DMS53 (cell line): ENCODE data around the gene OR13C3.
A peak's percentile ranks its signal among the peaks of the same experiment; 100 is the strongest.
"Not testable (repeated sequence)": the region's sequence is repeated elsewhere in the genome, so short reads cannot be mapped to it uniquely, and the experiment has no call there.

Experiments
- DNase-seq: peaks from one replicate; lab custom pipeline; 2025; lab: John Stamatoyannopoulos, UW

OR13C3 gene

DNA sequence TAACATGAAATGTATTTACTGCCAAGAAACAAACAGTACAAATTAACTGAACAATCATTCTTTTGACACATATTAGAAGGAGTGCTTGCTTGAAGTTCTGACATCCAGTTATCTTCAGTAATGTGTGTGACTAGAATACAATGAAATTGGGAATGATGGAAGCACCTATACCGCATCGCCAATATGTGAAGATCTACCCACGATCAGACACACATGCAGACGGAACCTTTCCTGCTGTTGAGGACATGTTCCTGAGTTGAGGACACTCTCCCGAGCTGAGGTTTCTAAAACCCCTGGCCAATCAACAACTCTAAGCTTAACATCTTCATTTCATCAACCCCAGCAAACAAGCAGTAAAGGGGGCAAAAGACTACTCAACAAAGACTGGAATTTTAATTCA is at the start of gene OR13C3:
OR13C3 (minus strand) TSS at position 101 of the 400 bp plus-strand sequence. CDS start 133 bp downstream, outside the sequence.
- no peak for DNase-seq

DNA sequence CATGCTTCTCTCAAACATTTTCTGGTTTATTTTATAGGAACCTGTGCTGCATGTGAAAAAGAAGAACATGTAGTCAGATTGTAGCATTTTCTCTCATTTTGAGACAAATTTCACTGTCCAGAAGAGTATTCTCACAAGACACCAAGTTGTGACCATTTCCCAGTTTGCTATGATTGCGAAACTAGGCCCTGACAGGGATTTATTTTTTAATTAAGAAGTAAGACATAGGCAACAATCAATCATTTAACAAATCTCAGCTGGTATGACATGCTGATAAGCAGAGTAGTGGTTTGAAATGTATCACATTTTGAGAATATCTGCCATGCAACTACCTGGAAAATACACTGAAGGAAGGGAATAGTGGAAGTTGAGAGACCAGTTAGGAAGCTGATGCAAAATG is 43.9 kb upstream of the OR13C3 start:
- DNase-seq, result no peak

DNA sequence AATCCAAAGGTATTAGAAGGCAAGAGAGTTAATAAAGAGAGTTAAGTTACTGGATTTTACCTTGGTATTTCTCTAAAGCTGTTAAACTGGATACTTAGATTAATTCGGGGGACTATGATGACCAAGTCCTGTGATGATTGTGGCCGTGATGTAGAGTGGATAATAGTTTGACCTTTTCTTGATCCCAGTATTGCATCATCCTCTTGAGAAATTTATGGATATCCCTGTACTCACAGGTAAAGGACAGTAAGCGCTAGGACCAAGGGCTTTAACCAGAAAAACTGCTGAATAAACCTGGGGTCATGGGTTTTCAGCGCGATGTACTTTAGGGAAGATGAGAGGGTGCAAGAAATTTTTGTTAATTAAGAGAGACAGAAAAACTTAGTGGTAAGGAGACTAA is 40.6 kb upstream of the OR13C3 start:
- DNase-seq, result no peak

DNA sequence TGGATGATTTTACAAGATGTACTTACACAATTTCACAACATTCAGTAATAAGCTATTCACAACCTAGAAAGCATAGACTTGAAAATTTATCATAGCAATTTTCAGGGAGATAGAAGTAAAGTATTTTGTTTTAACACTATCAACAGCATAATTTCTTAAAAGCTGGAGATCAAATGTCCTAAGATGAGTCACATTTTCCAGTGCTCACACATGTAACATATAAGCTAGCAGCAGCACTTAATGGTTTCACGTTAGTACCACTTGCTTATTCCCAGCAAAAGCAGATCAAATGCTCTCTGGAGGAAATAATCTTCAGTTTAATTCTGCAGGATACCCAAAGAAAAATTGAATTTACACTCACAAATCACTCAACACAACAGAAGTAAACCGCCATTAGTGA is 38.8 kb upstream of the OR13C3 start:
- DNase-seq, result peak; percentile 0

DNA sequence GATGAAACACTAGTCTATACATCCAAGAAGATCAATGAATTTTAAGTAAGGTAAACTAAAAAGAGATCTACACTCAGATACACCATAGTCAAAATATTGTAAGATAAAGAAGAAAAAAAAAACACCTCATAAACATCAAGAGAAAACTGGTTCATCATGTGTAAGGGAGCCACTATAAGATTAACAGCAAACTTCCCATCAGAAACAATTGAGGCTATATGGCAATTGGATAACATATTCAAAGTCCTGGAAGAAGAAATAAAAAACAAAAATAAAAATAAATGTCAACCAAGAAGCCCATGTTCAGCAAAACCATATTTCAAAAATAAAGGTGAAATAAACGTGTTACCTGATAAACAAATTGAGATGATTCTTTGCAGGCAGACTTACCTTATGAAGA is 36.0 kb upstream of the OR13C3 start:
- peak; percentile 7 for DNase-seq

DNA sequence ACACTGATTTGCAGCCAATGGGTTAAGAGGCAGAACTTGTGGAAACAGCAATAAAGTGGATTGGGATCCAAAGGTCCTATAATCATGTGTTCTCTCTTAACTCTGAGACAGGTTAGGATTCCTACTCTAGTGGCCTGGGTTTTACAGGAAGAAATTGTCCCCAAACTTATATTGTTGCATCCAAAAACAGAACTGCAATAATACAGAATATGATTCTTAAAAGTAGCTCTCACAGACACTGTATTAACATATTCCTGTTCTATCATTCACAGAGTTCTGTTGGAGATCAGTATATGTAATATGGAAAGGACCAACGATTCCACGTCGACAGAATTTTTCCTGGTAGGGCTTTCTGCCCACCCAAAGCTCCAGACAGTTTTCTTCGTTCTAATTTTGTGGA is 32.2 kb upstream of the OR13C3 start, which contains the start of gene OR13C8:
OR13C8 (plus strand) TSS at position 301 of the 400 bp plus-strand sequence; CDS start at position 301, 0 bp downstream.
- no peak for DNase-seq

DNA sequence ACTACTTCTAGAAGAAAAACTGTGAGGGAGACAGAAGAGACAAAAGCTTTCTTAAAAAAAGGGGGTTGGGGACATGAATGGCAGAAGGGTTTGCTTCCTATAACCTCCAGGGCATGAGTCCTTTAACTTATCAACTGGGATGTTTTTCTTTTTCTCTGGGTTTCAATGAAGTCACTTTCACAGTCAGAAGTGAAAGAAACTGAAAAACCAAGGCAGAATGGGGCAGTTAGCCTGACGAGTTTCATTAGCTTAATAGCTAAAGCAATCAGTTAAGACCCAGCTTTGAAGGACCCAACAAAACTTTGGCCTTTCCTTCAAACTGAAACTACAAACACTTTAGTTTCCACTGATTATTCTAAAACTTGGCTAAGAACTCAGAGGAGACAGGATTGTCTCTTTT is 27.7 kb upstream of the OR13C3 start:
- DNase-seq, result no peak

DNA sequence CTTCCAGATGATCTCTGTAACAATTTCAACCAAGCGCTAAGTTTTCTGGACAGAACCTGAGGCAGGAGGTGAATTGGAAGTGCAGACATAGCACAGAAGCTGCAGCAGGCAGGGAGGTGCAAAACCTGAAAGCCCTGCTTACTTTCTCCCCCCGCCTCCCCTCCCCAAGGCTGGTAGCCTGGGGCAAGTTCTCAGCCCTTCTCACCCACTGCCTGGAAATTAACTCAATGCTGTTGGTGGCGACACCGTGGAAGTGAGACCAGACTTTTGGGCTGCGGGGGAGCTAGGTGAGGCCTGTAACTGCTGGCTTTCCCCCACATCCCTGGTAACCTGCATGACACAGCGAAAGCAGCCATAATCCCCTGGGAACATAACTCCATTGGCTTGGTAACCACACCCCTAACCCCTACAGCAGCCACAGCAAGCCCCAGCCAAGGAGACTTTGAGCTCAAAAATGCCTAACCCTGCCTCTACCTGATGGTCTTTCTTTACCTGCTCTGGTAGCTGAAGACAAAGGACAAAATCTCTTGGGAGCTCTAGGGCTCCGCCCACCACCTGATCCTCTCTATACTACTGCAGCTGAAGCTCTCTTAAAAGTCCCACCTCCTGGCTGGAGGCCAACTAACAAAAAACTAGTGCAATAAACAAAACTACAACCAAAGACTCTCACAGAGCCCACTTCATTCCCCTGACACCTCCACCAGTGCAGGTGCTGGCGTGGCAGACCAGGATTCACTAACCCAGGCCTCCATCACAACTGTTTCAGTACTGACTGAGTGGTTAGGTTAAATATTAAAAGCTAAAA is 20.4 kb upstream of the OR13C3 start:
- no peak for DNase-seq

DNA sequence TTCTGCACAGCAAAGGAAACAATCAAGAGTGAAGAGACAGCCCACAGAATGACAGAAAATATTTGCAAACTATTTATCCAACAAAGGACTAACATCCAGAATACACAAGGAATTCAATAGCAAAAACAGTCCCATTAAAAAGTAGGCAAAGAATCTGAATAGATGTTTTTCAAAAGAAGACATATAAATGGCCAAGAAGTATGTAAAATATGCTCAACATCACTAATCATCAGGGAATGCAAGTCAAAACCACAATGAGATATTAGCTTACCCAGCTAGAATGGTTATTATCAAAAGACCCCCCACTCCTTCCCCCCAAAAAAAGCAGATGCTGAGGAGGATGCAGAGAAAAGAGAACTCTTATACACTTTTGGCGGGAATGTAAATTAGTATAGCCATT is 18.9 kb upstream of the OR13C3 start:
- DNase-seq, result no peak

DNA sequence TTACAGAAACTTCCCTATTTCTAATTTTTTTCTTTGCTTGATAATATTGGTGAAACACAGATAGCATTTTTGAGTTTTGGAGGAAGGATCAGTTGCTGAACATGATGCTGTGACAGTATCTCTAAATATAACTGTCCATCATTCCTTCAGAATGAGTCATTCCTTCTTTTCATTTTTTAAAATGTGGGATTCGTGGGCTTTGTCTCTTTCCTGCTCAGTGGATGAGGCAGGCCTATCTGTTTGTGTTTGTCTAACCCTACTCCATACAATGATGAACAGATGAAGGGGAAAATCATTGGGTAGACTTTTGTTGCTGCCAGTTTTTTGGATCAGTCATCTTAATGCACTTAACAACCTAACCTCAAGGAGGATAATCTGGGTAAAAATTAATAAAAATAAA is 16.6 kb upstream of the OR13C3 start:
- no peak for DNase-seq

DNA sequence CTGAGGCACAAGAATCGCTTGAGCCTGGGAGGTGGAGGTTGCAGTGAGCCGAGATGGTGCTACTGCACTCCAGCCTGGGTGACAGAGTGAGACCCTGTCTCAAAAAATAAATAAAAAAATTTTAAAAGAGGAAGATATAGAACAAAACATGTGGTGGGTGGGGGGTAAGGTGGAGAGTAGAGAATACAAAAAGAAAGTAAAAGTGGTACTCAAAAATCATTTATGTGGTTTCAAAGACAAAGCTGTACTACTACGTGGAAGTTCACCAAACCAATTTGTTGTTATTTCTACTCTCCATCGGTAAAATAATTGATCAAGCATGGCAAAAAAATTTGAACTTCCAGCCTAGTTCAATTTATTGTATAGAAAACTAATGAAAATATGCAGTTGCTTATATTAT is 8.0 kb upstream of the OR13C3 start:
- no peak for DNase-seq

DNA sequence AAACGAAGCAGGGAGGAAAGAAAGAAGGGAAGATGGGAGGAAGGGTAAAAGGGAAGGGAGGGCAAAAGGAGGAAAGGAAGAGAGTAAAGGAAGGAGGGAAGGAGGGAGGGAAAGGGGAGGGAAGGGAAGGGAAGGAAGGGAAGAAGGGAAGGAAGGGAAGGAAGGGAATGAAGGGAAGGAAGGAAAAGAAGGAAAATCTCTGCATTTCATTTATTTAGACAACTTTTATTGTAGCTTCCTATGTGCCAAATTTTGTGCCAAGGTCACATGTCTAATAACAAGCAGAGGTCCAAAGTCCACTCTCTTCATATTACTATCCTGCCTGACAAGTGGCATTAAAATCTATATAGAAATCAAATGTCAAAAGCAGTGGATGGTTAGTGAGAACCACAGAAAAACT is 2.6 kb upstream of the OR13C3 start:
- no peak for DNase-seq

DNA sequence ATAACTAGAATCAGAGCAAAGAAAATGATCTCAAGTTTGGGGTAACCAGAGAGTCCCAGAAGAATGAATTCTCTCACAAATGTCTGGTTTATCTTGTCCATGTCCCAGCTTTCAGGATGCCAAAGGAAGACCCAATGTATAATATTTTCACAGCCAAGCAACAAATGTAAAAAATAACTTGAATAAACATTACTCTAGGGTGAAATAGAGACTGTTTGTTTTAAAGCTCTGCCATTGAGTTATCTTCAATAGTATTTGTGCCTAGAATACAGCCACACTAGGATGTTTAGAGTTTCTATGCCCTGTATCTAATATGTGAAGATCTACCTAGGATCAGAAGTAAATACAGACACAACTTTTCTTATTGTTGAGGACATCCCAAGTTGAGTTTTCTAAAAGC is 9.5 kb downstream of the OR13C3 start, which contains the start of gene OR13C4:
OR13C4 (minus strand) TSS at position 101 of the 400 bp plus-strand sequence; CDS start at position 101, 0 bp downstream.
- no peak for DNase-seq

DNA sequence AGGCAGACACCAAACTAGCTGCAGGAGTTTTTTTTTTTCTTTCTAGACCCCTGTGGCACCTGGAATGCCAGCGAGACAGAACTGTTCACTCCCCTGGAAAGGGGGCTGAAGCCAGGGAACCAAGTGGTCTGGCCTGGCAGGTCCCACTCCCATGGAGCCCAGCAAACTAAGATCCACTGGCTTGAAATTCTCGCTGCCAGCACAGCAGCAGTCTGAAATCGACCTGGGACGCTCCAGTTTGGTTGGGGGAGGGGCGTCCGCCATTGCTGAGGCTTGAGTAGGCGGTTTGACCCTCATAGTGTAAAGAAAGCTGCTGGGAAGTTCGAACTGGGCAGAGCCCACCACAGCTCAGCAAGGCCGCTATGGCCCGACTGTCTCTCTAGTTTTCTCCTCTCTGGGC is 16.4 kb downstream of the OR13C3 start:
- DNase-seq, result not testable (repeated sequence)

DNA sequence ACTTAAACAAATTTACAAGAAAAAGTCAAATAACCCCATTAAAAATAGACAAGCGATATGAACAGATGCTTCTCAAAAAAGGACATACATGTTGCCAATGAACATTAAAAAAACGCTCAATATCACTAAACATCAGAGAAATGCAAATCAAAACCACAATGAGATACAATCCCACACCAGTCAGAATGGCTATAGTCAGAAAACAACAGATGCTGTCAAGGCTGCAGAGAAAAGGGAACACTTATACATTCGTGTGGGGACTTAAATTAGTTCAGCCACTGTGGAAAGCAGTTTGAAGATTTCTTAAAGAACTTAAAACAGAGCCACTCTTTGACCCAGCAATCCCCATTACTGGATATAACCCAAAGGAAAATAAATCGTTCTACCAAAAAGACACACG is 21.8 kb downstream of the OR13C3 start:
- no peak for DNase-seq

DNA sequence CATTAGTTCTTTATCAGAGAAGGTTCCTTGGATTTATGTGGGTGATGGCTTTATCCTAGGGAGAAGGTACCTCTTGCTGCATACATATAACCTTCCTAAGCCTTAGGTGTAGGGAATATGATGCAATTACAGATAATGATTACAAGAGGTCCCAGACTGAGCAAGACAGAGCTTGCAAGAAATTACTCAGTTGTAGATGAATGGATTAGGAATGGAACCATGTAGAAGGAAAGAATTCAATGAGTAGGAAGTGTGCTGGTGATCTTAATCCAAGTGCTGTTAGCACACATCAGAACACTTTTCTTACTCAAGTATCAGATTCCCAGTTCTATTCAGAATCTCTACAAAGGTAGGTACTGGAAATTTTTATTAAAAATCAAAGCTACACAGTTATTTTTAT is 30.1 kb downstream of the OR13C3 start:
- DNase-seq, result no peak

DNA sequence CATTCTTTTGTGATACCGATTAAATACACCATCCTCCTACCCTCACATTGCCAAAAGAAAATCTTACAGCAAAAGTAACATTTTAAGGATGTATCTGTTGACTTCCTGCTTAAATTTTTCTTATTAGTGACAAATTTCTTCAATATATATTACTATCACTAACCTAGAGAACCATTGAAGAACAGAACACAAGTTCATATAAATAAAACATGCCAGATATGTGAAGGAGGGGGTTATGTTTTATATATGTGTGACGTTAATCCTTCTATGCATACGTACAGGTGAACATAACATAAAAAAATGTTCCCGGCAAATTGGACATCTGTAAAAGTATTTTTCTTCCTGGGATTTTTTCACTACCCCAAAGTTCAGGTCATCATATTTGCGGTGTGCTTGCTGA is 32.7 kb downstream of the OR13C3 start, which contains the start of gene OR13F1:
OR13F1 (plus strand) TSS at position 301 of the 400 bp plus-strand sequence; CDS start at position 301, 0 bp downstream.
- no peak for DNase-seq

DNA sequence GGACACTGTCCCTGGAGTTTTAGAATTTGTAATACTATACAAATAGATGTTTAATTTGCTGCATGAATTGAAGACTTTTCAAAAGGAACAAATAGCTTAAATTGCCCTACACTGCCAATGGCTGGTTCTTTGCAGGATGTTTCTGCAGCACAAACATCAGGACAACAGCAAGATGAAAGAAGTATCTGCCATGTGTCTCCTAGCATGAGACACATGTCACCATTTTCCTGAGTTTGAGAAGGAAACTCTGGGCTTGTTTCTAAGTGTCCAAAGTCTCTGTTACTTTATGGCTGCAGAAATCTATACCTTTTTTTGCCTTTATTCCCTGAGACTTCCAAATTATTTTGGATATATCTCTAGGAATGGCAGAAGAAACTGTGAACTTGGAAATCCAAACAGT is 33.2 kb downstream of the OR13C3 start:
- no peak for DNase-seq

DNA sequence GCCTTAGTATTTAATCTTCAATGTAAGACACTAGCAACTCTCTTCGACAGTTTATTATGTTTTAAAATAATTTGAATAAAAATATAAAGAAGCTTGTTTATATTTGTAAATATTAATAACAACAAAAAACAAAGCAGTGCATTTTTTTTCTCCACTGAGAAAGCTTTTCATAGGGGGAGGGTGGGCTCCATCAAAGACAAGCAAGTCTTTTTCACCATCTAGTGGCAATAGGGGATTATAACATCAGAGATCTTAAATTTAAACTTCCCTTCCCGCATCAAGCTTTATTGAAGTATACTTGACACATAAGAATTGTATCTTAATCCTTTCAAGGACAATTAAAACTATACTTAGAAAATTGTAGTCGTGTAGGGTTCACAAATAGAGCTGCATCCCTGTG is 41.8 kb downstream of the OR13C3 start:
- DNase-seq, result peak; percentile 22
